Loucy (cell line): ENCODE data around the gene NHS.

ENCODE experiments used
- CTCF ChIP-seq: fragments of 200-600 bp; sonication (generic); conservative IDR thresholded peaks from 2 replicates; pipeline ENCODE4 v1.5.1; 2014; ENCODE audit warnings: mild to moderate bottlenecking, antibody characterized with exemption, low read length
- EZH2phosphoT487 ChIP-seq: fragments of 200-600 bp; IDR thresholded peaks from 2 replicates; pipeline ENCODE4 v1.6.1; 2018; ENCODE audit warnings: antibody characterized with exemption, mild to moderate bottlenecking, moderate library complexity, borderline replicate concordance

- TF ChIP-seq EZH2phosphoT487 (no peak), CTCF (no peak)
These were observed 365.4 kb downstream of the NHS start for GRCh38 chrX:17740137-17741122.
